GM18868 (cell line): Measurements from ENCODE around the gene NANS.

Experiments used
- ATAC-seq: cut with Tn5 transposase; IDR thresholded peaks from one replicate; pipeline ENCODE4 v1.9.1; 2021; ENCODE audit warnings: mild to moderate bottlenecking, moderate library complexity; ENCODE audit not compliant: unreplicated experiment

NANS gene

DNA sequence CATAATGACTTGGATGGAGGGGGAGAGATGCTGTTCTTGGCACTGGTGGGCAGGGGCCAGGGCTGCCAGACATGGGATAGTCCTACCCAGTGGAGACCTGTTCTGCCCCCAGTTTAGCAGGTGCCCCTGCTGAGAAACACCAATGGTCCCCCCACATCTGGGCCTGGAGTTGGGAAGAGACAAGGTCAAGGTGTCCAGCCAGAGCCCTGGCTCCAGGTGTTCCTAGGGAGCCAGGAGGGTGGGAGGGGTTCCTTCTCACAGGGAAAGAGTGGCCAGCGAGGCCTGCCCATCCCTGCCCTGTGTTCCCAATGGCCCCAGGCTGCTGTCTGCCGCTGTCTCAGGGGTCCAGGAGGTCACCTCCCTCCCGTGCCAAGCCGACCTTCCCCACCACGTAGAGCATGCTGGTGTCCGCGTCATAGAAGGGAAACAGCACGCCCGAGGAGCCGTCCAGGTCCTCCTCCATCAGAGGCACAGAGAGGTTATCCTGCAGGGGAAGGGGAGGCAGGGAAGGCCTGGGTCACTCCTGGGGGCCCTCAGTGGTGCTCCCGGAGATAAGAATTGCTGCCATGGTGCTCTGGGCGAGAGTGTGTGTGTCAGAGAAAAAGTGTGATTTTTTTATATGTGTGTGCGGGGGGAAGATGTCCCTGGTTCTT lies 74.2 kb downstream of the NANS start:
- ATAC-seq, result no peak

GRCh38 chr9:98132158-98132557 lies 75.6 kb downstream of the NANS start:
- ATAC-seq, result no peak
